ENCODE data around the gene TRPM4.
"Not testable (repeated sequence)": the region's sequence is repeated elsewhere in the genome, so short reads cannot be mapped to it uniquely, and the experiment has no call there.

Gene TRPM4

DNA sequence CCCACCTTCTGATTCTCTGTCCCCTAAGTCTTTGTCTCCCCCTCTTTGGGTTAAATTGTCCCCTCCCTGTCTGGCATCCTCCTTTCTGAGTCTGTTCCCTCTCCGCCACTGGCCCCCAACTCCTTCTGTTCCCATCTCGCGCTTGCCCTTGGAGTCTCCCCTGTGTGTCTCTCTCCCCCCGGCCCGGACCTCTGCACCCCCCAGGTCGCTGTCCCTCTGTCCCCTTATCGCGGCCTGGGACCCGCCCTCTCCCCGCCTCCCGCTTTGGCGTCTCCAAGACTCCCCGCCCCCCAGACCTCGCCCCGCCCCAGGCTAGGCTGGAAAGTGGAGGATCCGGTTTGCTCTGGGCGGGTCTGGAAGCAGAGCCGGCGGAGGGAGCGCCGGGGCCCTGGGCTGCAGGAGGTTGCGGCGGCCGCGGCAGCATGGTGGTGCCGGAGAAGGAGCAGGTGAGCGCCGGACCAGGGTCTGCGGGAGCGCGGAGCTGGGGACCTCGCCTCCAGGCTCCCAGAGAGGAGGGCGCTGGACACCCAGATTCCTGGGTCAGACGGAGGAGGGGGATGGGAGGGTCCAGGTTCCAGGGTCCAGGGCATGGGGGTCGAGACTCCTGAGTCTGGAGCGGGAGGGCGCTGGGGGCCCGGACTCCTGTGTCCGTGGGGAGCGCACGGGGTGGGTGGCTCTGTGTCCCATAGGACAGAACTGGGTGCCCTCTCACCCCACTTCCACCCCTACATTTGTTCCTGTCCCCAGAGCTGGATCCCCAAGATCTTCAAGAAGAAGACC is at the start of gene TRPM4:
Gene TRPM4, plus strand, starts transcription at position 348 of the 780 bp plus-strand sequence. Its CDS starts 75 bp downstream, at position 423.
- peak; percentile 87 for DNase-seq

DNA sequence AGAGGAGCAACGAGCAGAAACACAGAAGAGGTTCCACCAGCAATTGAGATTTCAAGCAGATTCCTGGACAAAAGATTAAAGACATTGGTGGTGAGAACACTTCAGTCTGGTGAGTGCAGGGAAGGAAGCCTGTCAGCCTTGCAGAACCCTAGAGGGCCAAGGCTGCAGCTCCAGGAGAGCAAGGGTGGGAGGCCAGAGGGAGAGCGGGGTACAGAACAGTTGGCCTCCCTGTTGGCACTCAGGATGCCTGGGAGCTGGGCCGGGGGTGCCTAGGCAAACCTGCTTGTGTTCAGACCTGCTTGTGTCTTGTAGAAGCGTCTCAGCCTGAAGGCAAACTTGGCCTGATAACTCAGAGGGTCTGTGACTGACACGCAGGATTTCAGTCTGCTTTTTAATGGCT is 48.5 kb upstream of the TRPM4 start:
- DNase-seq, result no peak

DNA sequence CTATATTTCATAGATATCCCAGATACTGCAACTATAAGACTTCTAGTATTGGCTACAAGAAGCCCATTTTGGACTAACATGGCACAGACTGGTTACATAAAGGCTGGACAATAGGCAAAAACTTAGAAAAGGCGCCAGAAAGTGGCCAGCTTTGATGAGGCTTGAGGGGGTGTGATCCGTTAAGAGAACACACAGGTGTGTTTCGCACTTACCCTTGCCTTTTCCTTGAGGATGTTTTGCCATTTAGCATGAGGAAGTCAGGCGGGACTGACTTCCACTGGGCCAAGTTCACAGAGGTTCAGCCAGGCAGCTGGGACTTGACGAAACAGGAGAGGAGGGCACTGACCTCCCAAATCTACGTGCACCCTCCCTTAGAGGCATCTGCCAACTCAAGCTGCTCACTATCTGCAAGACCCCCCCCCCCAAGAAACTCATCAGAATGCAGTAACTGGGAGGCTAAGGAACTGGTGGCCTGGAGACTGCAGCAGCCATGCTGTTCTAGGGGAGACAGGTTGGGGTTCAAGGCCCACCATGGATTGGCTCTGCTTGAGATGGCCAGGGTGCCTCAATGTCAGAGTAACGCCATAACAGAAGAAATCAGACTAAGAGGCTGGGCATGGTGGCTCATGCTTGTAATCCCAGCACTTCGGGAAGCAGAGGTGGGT is 47.9 kb upstream of the TRPM4 start:
- DNase-seq, result no peak

DNA sequence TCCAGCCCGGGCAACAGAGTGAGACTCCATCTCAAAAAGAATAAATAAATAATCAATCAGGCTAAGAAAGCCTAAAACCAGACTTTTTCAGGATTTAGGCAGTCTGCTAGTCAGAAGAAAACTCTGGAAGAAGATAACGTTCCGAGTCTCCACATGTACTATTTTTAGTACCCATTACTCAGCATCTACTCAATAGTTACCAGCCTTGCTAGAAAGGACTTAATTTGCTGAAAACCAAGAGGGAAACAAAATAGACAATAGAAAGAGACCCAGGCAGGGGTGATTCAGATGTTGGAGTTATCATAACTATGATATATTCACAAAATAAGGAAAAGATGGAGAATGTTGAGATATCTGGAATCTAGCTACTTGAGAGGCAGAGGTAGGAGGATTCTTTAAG is 47.0 kb upstream of the TRPM4 start:
- DNase-seq, result no peak

DNA sequence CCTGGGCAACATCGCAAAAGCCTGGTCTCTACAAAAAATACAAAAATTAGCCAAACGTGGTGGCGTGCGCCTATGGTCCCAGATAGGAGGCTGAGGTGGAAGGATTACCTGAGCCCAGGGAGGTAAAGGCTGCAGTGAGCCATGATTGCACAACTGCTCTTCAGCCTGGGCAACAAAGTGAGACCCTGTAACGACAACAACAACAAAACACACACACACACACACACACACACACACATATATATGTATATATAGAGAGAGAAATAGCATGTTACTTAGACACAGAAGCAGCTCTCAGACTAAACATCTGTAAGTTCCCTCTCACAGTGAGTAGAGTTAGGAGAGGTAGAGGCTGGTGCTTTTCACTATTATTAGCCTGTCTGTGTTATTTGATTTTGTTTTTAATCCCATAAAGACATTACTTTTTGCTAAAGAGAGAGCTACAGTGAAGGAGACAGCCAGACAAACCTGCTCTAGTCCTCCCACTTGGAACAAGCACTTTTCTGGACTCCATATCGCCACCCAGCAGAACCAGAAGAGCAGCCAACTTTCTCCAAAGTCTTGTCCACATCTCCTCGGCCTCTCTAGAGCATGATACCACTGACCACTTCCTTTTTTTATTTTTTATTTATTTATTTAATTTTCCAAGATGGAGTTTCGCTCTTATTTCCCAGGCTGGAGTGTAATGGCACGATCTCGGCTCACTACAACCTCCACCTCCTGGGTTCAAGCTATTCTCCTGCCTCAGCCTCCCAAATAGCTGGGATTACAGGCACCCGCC is 46.2 kb upstream of the TRPM4 start:
- DNase-seq, result no peak

DNA sequence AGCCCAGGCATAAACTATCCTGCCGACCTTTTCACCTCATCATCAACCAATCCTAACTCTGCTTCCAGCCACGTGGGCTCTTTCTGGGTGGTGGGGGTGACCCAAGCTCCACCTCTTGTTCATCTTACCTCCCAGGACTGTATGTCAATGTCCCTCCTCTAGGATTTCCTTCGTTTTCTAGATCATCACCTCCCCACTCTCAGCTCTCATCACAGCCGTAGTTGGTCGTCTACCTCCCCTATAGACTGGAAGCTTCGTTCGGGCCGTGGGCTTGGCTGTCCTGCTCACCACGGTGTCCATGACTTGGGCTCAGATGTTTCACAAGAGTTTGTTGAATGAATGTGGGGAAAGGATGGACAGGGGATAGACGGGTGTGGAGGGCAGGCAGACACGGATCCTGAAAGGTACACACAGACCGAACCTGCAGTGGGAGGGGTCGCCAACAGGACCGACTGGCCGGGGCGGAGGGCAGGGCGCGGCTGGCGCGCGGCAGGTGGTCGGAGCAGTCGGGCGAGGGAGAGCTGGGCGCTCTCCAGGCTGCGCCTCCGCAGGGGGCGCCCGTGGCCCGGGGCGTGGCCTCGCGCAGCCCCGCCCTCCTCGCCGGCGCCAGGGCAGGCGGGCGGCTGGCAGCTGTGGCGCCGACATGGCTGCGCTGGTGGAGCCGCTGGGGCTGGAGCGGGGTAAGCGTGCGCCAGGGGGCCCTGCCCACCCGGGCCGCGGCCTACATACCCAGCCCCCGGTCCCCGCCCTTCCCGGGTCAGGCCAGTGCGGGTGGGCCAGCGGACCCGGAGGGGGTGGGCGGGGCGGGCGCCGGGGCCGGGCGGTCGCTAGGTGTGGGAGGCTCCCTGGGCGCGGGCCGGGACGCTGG is 43.6 kb upstream of the TRPM4 start, which contains the start of gene LIN7B:
Gene LIN7B, plus strand, starts transcription at position 609 of the 868 bp plus-strand sequence. Its CDS starts 35 bp downstream, at position 644.
- peak; percentile 84 for DNase-seq

DNA sequence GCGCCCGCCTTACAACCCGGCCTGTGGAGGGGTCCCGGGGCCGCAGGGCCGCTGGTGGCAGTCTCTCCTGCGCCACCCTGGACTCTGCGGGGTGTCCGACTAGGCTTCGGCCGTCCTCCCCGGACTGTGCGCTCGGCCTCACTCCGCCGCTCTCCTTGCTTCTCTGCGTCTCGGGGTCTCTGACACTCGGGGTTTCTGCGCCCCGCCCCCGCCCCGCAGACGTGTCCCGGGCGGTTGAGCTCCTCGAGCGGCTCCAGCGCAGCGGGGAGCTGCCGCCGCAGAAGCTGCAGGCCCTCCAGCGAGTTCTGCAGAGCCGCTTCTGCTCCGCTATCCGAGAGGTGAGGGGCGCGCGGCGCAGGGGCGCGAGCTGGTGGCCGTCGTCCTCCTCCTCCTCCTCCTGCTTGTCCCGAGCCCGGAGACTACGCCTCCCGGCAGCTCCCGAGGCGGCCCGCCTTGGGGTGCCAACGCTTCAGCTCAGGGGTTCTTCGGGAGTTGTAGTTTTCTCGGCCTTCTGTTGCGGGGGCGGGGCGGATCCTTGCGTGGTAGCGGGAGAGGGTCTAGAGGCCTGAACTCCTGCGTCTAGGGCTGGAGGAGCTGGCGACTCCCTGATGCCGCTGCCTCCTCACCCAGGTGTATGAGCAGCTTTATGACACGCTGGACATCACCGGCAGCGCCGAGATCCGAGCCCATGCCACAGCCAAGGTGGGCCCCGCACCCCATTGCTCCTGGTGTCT is 42.8 kb upstream of the TRPM4 start:
- peak; percentile 35 for DNase-seq

DNA sequence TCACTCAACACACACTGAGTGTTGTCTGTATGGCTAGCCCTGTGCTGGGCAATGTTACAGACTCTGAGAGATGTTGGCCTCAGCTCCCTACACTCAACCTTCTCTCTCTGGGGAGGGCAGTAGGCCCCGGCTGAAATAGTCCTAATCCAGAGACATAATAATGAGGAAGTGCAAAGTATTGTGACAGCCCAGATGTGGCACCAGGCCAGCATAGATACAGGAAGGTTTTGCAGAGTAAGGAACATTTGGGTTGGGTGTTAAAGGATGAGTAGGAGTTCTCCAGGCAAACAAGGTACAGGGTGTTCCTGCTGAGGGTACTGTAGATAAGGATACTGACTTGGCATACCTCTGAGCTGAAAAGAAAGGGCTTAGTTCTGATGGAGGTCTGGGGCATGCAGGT is 41.0 kb upstream of the TRPM4 start:
- DNase-seq, result peak; percentile 62

DNA sequence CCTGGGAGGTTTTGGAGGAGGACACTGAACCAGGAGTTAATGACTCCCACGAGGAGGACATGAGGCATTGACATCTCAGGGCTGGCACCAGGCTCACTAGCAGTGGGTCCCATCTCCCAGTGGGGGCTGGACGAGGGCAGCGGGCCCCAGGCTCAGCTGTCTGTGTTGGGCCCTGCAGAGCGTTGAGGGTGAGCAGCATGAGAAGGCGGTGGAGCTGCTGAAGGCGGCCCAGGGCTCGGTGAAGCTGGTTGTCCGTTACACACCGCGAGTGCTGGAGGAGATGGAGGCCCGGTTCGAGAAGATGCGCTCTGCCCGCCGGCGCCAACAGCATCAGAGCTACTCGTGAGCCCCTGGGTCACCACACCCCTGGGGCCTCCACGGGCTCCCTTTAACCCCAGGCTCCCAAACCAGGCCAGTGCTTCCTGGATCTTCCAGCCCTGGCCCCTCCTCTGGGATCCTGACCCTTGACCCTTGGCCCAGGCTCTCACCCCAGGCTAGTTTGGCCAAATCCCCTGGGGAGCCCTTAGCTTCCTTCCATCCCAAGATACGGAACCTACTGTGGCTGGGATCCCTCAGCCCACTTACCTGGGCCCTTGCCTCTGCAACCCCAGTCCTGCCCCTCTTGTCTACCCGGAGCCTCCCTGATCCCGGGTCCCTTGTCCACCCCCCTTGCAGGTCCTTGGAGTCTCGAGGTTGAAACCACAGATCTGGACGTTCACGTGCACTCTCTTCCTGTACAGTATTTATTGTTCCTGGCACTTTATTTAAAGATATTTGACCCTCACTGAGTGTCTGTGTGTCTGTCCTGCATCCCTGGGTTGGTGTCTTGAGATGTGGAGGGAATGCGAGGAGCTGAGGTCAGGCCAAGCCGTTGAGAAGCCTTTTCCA is 39.7 kb upstream of the TRPM4 start:
- DNase-seq, result no peak

DNA sequence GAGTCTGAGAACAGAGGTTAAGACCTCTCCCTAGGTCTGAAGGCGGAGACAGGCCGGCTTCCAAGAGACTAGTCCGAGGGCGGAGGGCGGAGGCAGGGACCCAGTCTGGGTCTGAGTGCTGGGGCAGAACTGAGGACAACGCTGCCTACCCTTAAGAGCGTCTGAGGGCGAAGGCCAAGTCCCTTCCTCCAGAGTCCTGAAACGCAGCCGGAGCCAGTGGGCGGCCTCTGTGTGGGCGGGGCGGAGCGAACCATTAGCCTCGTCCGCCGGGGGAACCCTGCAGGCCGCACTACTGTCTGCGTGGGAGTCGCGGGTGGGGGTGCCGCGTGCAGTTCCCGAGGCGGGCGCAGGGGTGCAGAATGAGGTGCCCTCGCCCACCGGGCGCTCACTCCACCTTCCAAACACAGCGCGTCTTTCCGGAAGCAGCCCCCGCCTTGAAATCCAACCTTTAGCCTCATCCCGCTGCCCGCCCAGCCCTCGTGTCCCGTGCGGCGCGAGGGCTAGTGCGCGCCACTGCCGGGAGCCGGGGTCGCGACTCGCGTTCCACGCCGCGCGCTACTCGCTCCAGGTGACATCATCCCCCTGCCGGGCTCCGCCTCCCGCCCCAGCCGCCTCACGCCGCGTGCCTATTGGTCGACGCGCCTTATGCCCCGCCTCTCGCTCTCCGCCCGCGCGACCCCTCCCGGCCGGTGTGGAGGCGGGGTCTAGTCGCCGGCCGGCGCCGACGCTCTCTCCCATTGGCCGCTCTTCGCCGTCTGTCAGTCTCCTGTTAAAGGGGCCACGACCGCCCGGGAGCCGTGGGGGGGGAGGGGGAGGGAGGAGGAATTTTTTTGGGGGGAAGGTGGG is 38.8 kb upstream of the TRPM4 start, which contains the start of gene C19orf73:
Gene C19orf73, minus strand, starts transcription at position 579 of the 846 bp plus-strand sequence. Its CDS starts 121 bp downstream, at position 458.
- DNase-seq, result peak; percentile 97

DNA sequence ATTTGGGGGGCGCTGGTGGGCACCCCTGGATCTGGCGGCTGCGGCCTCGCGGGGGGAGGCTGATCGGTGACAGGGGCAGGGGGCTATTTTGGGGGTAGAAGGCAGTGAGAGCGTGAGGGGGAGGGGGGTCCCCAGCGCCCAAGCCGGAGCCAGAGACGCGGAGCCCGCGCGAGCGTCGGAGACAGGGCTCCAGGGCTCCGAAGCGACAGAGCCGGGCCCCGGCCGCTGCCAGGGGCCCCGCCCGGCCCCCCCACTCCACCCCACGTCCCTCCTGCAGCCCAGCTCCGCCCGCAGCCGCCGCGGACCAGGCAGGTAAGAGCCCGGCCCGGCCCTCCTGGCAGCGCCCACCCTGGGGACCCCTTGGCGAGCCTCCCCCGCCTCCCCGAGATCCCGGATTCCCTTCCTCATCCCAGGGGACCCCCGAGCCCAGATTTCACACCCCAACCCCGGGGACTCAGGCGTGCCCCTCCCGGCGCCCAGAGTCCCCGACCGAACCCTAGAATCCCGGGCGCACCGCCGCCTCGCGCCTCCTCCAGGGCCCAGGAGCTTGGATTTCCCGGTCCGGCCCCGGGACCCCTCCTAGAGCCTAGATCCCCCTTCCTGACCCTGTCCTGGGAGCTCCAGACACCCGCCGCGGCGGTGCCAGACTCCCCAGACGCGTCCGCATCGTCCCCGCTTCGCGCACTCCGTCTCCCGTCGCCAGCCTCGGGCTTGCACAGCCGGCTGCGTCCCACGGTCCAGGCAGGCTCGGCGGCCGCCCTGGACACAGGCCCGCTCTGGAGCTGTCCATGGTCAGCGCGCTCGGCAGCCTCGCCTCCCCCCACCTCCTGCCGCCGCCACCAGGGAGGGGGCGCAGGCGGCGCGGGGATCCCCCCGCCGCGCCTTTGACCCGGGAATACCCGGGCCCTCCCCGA is 37.9 kb upstream of the TRPM4 start, which contains the start of gene PPFIA3:
Gene PPFIA3, plus strand, starts transcription at position 134 of the 914 bp plus-strand sequence. CDS start 8,330 bp downstream, outside the sequence.
- DNase-seq, result peak; percentile 50

DNA sequence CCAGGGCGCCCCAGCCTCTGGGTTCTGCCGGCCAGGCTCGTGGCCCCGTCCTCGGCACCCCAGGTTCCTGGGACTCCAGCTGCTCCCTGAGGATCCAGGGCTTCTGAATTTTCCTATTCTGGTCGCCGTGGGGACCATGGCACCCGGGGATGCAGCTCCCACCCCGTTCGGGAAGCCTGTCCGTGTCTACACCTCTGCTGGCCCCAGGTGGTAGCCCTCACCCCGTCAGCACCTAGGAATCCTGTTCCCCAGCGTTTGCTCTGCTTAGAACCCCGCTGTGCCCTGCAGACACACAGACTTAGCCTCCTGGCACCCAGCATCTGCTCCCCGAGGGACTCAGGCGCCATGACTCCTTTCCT is 37.3 kb upstream of the TRPM4 start:
- DNase-seq, result no peak

DNA sequence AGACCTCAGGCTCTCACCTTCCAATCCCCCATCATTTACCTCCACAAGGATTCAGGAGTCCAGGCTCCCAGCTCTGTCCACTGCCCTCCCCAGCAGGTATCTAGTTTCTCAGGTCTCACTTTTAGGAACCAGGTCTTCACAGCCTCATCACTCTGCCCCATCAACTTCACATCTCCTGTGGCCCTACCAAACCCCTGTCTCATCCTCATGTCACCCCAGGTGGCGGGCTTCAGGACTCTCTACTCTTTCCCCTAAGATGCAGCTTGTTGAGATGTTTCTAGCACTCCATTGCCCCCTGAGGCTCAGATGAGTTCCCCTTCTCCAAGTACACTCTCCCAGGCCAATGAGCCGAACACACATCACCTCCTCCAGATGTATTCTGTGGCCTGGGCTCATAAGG is 36.7 kb upstream of the TRPM4 start:
- DNase-seq, result no peak

DNA sequence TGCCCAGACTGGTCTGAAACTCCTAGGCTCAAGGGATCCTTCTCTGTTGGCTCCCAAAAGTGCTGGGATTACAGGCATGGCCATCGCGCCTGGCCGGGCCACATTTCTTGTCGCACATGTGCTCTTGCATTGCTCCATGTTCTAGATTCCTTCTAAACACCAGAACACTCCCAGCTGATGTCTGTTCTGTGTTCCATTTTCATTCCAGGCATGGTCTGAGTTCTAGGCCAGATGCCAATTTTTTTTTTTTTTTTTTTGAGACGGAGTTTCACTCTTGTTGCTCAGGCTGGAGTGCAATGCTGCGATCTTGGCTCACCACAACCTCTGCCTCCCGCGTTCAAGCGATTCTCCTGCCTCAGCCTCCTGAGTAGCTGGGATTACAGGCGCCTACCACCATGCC is 35.8 kb upstream of the TRPM4 start:
- DNase-seq, result not testable (repeated sequence)

DNA sequence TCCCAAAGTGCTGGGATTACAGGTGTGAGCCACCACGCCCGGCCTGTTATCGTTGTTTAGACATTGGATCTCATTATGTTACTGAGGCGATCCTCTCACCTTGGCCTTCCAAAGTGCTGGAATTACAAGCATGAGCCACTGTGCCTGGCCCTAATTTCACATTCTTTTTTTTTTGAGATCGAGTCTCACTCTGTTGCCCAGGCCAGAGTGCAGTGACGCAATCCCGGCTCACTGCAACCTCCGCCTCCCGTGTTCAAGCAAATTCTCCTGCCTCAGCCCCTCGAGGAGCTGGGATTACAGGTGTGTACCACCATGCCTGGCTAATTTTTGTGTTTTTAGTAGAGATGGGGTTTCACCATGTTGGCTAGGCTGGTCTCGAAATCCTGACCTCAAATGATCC is 34.3 kb upstream of the TRPM4 start:
- not testable (repeated sequence) for DNase-seq

DNA sequence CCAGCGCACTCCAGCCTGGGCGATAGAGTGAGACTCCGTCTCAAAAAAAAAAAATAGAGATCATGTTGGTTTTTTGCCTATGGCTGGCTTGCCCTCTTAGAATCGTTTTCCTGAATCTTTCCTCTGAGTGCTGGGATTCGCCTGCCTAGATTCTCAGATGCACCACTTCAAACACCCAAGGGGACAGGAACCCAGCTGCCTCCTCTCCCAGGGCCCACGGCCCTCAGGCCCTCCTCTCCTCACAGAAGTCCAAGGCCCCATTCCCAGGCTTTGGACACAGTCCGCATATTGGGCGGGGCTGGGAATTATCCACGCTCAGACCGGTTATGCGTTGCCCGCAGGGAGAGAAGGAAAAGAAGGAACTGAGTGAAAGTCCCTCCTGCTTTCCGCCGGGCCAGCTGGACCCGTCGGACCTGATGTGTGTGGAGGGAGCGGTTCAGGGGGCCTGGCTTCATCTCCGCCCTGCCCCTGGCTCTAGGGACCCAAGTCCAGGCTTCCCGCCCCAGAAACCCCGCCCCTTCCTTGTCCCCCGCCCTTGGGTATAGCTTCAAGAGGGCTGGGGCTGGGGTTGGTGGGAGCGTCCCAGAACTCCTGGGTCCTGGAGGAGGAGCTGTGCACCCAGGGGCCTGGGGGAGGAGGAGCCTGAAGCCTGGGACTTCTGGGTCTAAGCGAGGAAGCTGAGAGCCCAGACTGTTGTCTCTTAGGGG is 32.4 kb upstream of the TRPM4 start:
- DNase-seq, result no peak

DNA sequence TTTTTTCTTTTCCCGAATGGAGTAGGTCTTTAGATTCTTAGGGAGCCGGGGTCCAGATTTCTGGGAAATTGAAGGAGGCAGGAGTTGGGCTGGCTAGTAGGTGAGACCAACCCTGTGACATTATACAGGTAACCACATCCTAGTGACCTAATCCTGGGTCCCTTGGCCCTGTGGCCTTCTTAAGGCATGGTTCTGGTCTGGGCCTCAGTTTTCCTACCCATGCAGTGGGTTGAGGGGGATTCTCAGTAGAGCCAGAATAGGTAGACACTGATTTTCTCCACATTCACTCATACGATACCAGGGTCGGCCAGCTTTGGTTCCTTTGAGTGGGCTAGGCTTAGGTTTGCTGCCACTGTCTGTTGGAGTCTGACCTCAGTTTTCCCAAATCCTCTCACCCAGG is 31.0 kb upstream of the TRPM4 start:
- DNase-seq, result no peak

DNA sequence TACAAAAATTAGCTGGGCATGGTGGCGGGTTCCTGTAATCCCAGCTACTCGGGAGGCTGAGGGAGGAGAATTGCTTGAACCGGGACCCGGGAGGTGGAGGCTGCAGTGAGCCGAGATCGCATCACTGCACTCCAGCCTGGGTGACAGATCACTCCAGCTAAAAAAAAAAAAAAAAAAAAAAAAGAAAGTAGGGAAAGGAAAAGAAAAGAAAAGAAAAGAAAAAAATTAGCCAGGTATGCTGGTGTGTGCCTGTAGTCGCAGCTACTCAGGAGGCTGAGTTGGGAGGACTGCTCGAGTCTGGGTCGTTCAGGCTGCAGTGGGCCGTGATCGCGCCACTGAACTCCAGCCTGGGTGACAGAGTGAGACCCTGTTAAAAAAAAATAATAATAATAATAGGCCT is 30.4 kb upstream of the TRPM4 start:
- not testable (repeated sequence) for DNase-seq

Measured in suppressor macrophage treated with lipopolysaccharide for 4 hours (primary cell).